NCI-H2171 treated with DMSO at 0.1 percent for 48 hours (cell line): ENCODE data around the gene SYNGR3.
"Not testable (repeated sequence)": the region's sequence is repeated elsewhere in the genome, so short reads cannot be mapped to it uniquely, and the experiment has no call there.

ENCODE experiments used
- DNase-seq: peaks from one replicate; lab custom pipeline; 2025; lab: John Stamatoyannopoulos, UW

Gene SYNGR3, protein sequence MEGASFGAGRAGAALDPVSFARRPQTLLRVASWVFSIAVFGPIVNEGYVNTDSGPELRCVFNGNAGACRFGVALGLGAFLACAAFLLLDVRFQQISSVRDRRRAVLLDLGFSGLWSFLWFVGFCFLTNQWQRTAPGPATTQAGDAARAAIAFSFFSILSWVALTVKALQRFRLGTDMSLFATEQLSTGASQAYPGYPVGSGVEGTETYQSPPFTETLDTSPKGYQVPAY

DNA sequence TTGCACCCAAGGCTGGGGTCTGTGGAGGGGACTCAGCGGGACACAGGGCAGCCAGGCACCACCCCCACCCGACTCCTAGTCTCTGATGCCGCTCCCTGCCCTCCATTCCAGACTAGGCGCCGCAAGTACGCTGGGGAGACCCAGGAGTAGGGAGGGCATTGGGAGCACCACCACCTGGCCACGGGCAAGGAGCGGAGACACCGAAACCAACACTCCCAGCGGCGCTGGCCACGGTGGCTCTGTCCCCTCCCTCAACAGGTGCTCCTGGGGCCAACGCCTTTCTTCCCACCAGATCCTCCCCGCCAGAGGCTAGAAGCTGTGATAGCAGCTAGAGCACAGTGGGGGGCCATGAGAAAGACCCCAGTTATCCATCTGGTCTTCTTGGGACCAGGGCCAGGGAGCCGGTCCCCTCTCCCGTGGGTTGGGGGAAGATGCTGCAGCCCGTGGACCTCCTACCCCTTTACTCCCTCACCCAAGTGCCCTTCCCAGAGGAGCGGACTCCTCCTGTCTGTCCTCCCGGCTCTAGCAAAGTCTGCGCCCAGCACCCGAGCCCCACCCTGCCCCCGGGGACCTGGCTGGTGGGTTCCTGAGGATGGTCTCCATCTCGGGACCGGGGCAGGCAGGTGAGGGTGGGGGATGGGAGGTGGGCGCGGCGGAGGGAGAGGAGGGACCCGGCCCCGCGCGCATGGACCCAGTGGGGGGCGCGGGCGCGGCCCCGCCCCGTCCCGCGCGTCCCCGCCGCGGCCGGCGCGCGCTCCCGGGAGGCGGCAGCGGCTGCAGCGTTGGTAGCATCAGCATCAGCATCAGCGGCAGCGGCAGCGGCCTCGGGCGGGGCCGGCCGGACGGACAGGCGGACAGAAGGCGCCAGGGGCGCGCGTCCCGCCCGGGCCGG is at the start of gene SYNGR3:
TSS of gene SYNGR3 (plus strand) at position 762 of the 892 bp plus-strand sequence. CDS start 133 bp downstream, outside the sequence.
- peak; percentile 72 for DNase-seq

GRCh38 chr16:1940273-1941161 is 49.3 kb upstream of the SYNGR3 start:
- DNase-seq = no peak

DNA sequence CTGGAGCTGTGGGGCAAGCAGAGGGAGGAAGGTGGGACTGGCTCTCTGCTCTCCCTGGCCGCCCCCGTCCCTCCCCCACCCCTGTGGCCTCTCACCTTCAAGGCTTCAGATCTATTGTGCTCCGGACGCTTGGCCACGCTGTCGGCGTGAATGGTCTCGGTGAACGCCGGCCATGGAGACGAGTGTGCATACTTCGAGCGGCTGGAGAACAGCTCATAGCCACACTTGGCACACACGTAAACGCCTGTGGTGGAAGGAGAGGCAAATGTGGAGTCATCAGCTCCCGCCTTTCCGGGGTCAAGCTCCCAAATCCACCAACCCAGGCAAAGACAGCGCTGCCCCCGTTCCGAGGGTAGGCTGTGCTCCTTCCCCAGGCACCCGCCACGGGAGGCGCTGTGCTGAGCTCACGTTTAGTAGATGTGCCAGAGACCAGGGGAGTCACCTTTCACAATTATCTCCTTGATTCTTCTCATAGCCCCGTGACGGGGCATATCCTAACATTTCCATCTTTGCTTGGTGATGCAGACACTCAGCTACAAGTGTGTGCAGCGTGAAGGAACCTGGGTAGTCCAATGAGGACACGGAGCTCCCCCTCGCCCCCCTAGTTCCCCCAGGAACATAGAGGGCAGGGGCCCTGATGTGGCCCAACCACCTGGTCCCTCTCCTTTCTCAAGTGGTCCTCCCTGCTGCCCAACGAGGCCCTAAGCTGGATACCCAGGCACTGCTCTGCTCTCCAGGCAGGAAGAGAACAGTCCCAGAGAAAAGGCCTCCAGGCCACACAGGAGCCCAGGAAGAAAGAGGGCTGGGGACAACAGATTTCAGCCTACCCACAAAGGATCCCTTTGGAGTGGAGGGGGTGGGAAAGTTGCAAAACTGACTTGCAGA is 48.4 kb upstream of the SYNGR3 start:
- DNase-seq = no peak

- no peak for DNase-seq
Measured at GRCh38 chr16:1942047-1942809, 47.5 kb upstream of the SYNGR3 start.

DNA sequence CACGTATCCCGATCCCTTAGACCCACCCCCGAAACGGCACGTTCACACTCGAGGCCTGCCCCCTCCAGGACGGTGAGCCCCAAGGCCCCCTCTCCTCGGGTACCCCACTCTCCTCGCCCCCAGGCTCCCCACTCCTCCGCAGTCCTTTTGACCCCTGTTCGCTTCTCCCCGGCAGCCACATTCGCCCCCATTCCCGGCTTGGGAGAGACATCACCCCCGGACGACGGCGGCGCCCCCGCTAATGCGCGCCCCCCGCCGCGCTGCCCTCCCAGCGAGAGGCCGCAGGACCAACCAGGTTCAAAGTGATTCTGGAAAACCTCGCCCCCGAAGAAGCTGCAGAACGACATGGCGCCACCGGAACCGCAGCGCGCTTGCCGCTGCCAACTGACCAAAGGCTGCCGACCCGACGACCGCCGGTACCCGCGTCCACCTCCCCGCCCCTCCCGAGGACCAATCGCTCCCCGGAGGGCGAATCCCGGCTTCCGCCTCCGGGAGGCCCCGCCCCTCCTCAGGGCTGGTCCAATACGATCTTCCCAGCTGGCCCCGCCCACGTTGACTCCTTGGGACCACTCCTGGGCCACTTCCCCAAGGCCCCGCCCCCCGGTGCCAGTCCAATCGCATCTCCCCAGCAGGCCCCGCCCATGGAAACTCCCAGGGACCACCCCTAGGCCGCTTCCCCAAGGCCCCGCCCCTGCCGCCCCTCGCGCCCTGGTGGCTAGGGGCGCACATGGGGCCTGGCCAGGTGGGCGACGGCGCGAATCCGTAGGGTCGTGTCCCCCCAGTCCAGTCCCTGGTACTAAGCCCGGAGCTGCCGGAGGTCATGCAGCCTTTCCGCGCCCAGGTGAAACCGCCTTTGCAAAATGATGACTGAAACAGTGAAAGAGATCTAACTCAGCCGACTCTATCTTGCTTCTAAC is 46.7 kb upstream of the SYNGR3 start, which contains the start of gene MSRB1:
TSS of gene MSRB1 (minus strand) at position 390 of the 917 bp plus-strand sequence. CDS start at position 347, 43 bp downstream.
- peak; percentile 99 for DNase-seq

GRCh38 chr16:1944612-1945199 is 45.1 kb upstream of the SYNGR3 start:
- DNase-seq = no peak

- no peak for DNase-seq
Measured at GRCh38 chr16:1945559-1946391, 44.0 kb upstream of the SYNGR3 start.

DNA sequence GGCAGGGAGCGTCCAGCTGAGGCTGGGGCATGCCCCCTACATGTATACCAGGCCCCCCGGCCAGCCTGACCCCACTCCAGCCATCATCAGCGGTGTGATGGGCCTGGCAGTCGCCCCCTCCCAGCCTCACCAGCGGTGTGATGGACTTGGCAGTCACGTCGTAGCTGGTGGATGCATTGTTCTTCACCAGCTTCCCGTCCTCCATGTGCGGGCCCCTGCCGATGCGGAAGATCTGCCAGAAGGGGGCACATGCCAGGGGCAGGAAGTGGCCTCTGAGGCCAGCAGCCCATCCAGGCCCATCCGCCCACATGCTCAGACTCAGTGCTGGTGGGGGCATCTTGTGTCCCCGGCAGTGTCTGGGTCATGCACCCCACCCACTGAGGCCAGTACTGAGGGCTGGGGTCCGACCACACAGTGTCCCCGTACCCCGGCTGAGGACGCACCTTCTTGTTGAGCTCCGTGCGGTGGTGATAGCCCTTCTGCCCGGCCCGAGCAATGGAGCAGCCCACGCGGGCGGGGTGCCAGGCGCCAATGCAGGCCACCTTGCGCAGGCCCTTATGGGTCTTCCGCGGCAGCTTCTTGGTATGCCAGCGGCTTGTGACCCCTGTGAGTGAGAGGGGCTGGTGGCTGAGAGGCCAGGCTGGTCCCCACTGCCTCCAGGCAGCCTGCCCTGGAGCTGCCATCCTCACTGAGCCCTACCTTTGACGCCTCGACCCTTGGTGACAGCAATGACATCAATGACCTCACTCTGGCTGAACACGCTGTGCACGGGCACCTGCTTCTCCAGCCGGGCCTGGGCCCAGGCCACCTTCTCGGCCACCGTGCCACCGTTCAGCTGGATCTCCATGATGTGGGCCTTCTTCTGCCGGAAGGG is 43.0 kb upstream of the SYNGR3 start:
- DNase-seq = no peak

DNA sequence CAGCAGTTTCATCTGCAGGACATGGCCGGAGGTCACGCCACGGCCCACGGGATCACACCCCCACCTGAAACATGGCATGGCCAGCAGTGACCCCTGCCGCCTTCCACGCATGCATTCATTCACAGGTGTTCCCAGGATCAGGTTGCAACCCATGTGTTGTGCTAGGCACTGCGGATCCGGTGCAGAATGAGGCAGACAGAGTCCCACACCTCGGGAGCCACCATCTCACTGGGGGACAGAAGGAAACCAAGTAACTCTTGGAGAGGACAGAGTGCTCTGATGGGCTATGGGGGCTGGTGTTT is 42.5 kb upstream of the SYNGR3 start:
- no peak for DNase-seq

GRCh38 chr16:1949507-1949906 is 40.3 kb upstream of the SYNGR3 start:
- no peak for DNase-seq

DNA sequence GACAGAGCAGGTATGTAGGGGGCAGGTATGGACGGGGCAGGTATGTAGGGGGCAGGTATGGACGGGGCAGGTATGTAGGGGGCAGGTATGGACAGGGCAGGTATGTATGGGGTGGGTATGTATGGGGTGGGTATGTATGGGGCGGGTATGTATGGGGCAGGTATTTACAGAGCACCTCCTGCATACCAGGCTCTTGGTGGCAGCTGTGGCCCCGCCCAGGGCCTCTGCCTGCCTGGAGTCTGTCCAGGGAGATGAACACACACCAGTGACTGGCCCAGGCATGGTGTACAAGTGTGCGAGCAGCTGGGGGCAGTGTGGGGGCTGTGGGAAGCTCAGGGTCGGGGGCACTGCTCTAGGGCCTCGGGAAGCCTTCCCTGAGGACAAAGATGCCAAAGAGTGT is 39.7 kb upstream of the SYNGR3 start:
- DNase-seq = no peak

- DNase-seq = no peak
Measured at GRCh38 chr16:1950559-1950958, 39.2 kb upstream of the SYNGR3 start.

GRCh38 chr16:1953734-1954133 is 36.0 kb upstream of the SYNGR3 start:
- DNase-seq = no peak

GRCh38 chr16:1957434-1958142 is 32.2 kb upstream of the SYNGR3 start:
- DNase-seq = not testable (repeated sequence)

DNA sequence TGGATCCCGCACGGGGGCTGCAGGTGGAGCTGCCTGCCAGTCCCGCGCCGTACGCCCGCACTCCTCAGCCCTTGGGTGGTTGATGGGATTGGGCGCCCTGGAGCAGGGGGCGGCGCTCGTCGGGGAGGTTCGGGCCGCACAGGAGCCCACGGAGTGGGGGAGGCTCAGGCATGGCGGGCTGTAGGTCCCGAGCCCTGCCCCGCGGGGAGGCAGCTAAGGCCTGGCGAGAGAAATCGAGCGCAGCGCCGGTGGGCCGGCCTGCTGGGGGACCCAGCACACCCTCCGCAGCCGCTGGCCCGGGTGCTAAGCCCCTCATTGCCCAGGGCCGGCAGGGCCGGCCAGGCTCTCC is 31.7 kb upstream of the SYNGR3 start:
- not testable (repeated sequence) for DNase-seq

DNA sequence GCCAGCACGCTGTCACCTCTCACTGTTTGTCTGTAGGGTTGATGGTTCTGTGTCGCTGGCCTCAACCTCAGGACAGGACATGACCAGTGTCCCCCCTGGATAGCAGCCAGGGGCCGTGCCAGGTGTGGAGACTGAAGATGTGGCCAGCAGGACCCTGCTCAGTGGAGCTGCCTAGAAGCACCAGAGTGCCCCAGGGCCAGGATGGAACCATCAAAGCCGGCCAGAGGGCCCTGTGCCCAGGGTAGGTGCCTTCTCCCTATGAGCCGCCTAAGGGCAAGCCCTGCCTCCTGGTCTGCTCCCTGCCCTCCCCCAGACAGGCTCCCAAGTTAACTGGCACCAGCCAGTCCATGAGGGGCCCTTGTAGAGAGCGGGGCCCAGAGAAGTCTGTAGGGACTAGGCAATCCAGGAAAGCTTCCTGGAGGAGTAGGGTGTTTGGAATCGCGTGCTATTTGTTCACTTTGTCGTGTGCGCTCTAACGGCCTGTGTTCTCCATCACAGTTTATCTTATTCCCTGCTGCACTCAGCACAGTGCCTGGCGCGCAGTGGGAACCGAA is 31.0 kb upstream of the SYNGR3 start:
- no peak for DNase-seq
